Measurements from ENCODE around the gene NOS2. TPM values are rescaled to one million over a fixed set of nuclear protein-coding genes. Genes with fewer than 3 reads are reported as not detected.
"Not testable (repeated sequence)": the region's sequence is repeated elsewhere in the genome, so short reads cannot be mapped to it uniquely, and the experiment has no call there.

The NOS2 gene
- total RNA-seq, 1 experiment from 2014 or later, result 1.2 TPM

DNA sequence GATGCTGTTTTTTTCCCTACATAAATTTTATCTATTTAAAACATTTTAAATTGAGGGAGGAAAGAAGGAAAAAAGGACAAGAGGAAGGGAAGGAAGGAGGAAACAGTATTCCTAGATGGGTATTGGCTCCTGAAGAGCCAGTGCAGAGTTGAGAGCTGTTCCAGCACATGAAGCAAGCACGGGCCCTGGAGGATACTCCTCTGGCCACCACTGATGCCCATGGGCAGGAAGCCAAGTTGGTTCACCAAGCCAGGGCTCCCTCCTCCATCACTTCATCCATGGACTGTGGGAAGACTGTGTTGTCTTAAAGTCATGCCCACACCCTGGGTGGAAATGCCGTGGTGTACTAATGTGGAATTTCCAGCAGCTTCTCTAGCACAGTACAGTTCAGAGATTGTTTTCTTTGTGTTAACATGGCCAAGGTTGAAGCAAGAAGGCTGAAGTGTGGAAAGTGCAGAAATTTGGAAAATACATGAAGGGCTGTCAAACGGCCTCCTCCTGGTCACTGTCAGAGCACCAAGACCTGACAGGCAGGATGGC is 23.9 kb upstream of the NOS2 start:
- DNase-seq (ENCODE audit: low read depth), result no peak
- in situ Hi-C loops (cut with HindIII; ENCODE audit: low pct_unique_long_range_greater_than_20kb, low sequenced_read_pairs), result no loop called here

DNA sequence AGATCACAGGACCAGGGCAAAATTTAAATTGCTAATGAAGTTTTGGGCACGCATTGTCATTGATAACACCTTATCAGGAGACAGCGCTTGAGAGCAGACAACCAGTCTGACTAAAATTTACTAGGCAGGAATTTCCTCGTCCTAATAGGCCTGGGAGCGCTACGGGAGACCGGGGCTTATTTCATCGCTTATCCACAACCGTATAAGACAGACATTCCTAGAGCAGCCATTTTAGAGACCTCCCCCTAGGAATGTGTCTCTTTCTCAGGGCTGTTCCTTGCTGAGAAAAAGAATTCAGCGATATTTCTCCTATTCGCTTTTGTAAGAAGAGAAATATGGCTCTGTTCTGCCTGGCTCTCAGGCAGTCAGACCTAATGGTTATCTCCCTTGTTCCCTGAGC is 21.8 kb upstream of the NOS2 start:
- in situ Hi-C loops (cut with HindIII; ENCODE audit: low pct_unique_long_range_greater_than_20kb, low sequenced_read_pairs); DNase-seq (ENCODE audit: low read depth): not testable (repeated sequence)

DNA sequence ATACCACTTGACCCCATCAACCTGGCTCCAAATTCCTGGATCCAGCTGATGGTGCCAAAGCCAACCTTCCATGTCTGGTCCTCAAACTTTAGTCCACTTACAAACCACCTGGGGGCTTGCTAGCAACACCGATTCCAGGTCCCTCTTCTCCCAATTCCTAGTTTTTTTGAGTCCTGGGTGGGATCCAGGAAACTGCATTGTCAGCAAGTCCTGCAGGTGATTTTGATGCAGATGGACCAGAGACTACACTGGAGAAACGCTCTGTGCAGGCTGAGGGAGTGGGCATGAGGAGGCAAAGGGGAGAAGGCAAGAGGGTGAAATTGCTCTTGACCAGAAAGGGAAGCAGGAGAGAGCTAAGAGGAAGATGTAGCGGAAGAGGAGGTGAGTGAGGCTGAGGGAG is 21.0 kb upstream of the NOS2 start:
- in situ Hi-C loops (cut with HindIII; ENCODE audit: low pct_unique_long_range_greater_than_20kb, low sequenced_read_pairs), result no loop called here

DNA sequence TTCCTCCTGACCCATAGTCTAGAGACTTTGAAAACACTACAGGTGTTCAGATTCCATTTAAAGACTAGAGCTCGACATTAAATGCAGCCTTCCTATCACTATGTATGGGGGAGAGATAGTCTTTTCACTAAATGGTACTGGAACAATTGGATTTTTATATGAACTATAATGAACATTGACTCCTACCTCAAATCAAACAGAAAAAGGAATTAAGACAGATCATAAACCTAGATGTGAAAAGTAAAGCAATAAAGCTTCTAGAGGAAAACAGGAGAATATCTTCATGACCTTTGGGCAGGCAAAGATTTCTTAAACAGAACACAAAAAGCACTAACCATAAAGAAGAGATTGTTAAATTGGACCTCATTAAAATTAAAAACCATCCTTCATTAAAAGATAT is 18.8 kb upstream of the NOS2 start:
- DNase-seq (ENCODE audit: low read depth), result no peak
- in situ Hi-C loops (cut with HindIII; ENCODE audit: low pct_unique_long_range_greater_than_20kb, low sequenced_read_pairs), result no loop called here

More for the DNA sequence above, 21.0 kb upstream of the NOS2 start:
- DNase-seq (ENCODE audit: low read depth), result no peak

DNA sequence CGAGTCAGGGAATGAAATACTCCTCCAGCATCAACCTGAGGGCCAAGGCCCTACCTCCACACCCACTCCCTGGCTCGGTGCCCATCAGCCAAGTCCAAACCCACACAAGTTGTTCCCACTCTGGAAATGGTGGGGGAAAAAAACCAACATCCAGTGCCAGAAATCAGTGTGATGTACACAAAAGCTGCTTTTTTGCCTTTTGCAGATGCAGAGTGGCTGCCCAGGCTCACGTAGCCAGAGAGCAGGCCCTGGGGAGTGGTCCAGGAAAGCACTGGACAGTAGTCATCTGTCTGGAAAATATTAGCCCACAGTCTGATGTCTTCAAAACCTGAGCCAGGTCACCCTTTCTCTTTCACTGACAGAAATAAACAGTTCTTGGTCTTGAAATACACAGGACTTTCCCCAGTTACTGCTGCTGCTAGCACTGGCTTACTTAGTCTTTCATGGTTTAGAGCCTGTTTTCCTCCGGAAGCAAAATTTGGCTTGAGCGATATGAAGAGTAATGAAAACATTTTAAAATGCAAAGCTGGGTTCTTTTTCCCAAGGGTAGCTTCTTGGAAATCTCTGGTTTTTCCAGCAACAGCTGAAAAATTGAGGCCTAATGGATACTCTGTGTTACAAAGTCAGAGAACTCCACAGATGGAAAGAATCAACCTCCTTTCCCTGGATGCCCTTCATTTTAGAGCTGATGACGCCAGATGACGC is 18.2 kb upstream of the NOS2 start:
- no peak for DNase-seq (ENCODE audit: low read depth)
- in situ Hi-C loops (cut with HindIII; ENCODE audit: low pct_unique_long_range_greater_than_20kb, low sequenced_read_pairs), result no loop called here

DNA sequence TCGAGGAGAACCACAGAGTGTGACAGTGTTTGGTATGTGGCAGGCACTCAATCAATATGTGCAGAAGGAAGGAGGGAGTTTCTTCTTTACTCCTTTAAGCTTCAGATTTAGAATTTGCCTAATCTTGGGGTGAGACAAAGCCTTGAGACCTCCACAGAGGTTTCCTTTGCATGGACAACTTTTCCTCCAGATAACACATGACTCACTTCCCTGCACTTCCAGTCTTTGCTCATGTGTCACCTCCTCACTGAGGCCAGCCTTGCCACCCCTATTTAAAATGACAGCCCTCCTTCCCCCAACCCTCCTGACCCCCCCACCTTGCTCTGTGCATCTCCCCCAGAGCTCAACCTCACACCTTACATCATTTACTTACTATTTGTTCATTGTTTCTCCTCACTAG is 17.4 kb upstream of the NOS2 start:
- in situ Hi-C loops (cut with HindIII; ENCODE audit: low pct_unique_long_range_greater_than_20kb, low sequenced_read_pairs), result no loop called here
- DNase-seq (ENCODE audit: low read depth), result no peak

DNA sequence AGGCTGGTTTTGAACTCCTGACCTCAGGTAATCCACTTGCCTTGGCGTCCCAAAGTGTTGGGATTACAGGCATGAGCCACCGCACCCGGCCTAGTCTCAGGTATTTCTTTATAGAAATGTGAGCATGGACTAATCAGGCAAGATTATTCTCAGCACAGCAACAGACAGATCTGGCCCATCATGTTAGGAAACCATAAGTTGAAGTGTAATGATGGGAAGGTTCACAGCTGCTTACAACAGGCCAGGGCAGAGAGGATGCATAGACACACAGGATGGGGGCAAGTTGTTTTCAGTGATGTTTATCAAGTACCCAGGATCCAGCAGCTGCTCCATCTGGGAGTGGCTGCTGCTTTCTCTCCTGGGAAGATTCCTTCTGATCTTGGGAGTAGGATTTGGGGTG is 16.6 kb upstream of the NOS2 start:
- no peak for DNase-seq (ENCODE audit: low read depth)
- in situ Hi-C loops (cut with HindIII; ENCODE audit: low pct_unique_long_range_greater_than_20kb, low sequenced_read_pairs), result no loop called here

DNA sequence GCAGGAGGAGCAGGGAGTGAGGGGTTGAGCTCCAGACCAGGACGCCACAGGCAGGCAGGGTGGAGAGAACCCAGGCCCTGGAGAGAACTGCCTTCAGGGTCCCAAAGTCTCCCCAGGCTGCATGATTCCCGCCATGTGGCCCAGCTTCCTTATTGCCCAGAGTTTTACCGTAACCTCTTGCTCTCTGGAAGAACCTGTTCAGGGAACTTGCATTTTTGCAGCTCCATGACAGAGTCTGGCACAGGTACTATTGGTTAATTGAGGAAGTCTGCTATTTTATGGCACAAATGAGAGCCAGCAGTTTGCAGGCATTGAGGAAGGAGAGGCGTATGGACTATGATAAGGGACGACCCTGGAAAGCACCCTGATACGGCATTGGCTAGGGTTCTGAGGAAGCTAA is 11.6 kb upstream of the NOS2 start:
- in situ Hi-C loops (cut with HindIII; ENCODE audit: low pct_unique_long_range_greater_than_20kb, low sequenced_read_pairs), result no loop called here
- no peak for DNase-seq (ENCODE audit: low read depth)

DNA sequence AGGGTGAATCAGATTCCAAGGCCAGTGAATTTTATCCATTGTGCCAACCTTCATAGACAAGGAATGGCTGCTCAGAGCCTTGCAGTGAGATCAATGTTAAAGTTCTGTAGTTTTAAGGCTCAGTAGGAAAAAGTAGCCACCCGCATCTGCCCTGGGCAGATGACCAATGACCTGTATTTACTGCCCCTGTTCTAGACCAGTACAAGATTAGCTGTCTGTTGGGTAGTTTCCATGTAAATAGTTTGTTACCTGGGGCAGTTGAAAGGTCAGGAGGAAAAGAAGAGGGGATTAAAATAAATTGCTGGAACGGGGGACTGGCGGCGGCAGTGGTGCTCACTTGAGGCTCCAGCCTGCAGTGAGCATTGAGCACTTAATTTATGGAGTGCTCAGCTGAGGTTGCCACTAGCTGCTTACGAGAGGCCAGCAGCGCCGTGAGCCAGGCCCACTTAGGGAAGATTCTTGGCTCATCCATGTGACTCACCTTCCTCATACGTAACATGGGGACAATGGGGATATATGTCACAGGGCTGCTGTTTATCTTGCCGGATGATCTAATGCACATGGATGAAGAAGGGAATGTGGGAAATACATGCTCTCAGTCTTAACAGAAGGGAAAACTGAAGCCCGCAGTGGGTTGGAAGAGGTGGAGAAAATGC is 10.7 kb upstream of the NOS2 start:
- in situ Hi-C loops (cut with HindIII; ENCODE audit: low pct_unique_long_range_greater_than_20kb, low sequenced_read_pairs), result no loop called here
- no peak for DNase-seq (ENCODE audit: low read depth)

DNA sequence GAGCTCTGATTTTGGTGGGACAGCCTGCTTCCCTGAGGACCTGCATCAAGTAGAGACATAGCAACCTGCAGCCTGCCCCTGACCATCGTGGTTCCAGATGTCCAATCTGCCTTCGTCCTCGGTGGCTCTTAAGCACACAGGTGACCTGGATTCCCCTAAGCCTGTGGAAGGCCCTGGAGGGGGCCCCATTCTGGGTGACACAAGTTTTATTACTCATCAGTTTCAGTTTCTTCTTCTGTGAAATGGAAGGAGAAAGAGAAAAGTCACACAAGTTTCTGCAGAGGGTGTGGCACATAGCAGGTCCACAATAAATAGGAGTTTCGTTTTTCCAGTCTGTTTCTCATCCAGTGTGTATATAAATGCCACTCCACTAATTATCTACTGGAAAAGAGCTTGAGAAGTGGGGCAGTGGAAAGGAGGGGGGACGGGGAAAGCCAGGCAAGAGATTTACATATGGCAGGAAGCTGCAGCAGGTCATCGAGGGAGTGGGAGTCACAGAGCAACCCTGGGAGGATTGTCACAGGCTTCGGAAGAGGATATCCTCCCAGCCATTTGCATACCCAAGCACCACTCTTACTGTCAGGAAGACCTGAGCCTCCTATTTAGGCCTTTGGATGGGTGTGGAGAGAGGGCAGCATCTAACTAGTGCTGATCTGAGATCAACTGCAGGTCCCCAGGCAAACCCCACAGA is 10.0 kb upstream of the NOS2 start:
- in situ Hi-C loops (cut with HindIII; ENCODE audit: low pct_unique_long_range_greater_than_20kb, low sequenced_read_pairs), result no loop called here
- no peak for DNase-seq (ENCODE audit: low read depth)

DNA sequence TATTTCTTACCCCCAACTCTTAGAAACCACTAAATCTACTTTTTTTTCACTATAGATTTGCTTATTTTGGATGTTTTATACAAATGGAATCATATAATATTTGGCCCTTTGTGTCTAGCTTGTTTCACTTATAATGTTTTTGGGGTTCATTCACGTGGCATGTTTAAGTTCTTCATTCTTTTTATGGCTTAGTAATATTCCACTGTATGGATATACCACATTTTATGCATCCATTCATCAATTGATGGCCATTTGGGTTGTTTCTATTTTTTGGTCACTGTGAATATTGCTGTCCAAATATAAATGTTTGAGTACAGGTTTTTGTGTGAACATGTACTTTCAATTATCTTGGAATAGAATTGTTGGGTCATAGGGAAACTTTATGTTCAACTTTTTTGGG is 9.2 kb upstream of the NOS2 start:
- in situ Hi-C loops (cut with HindIII; ENCODE audit: low pct_unique_long_range_greater_than_20kb, low sequenced_read_pairs), result no loop called here
- no peak for DNase-seq (ENCODE audit: low read depth)

DNA sequence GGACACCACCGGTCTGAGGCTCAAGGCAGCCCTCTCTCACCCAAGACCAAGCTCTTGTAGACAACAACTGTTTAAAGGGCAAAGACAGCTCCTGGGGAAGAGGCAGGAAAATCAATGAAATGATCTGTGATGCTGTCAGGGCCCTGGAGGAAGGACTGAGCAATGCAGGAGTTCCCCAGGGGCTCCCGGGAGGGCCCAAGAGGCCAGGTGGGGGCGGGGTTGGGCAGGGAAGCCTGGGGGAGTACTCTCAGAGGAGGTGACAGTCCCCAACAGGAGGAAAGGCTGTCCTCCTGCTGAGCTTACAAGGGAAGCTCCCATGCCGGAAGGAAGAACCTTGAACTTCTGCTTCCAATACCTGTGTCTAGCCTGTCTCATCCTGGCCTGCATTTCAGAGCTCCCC is 8.3 kb upstream of the NOS2 start:
- in situ Hi-C loops (cut with HindIII; ENCODE audit: low pct_unique_long_range_greater_than_20kb, low sequenced_read_pairs), result no loop called here

DNA sequence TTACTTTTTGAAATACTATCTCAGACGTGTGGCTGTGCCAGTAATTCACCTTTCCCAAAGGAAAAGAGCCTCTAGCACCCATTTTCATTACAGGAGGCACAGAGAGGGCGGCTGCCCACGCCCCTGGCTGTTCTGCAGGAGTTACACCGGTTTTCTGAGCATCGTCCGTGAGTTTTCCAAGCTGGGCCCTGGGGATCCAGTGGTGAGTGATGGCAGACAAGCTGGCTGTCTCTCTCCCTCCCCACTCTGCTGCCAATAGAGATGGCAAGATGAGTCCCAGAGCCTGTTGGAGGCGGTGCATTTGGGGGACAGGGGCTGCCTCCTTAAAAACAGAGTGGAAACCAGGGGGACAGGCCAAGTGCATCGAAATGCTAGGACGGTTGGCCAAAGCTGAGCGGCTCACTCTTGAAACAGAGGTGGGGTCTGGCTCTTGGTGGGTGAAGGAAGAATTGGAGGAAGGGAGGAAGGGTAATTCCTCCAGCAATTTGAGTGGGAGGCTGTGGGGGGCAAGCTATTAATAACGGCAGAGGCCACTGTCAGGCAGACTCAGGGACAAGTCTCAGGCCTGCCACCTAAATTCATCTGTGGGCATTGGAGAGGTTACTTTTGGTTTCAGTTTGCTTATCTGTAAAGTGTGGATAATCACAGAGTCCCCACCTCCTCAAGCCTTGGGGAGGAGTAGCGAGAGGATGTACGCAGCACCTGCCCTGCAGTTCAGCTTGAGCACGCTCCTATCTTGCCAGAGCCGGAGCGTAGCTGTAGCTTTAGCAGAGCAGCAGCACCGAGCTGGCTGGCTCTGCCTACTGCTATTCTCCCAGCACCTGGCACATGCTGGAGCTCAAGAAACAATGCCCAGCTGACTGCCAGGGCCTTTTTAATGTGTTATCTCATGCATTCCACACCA is 7.5 kb upstream of the NOS2 start:
- in situ Hi-C loops (cut with HindIII; ENCODE audit: low pct_unique_long_range_greater_than_20kb, low sequenced_read_pairs), result no loop called here
- DNase-seq (ENCODE audit: low read depth), result no peak

More for the DNA sequence above, 8.3 kb upstream of the NOS2 start:
- DNase-seq (ENCODE audit: low read depth), result no peak

DNA sequence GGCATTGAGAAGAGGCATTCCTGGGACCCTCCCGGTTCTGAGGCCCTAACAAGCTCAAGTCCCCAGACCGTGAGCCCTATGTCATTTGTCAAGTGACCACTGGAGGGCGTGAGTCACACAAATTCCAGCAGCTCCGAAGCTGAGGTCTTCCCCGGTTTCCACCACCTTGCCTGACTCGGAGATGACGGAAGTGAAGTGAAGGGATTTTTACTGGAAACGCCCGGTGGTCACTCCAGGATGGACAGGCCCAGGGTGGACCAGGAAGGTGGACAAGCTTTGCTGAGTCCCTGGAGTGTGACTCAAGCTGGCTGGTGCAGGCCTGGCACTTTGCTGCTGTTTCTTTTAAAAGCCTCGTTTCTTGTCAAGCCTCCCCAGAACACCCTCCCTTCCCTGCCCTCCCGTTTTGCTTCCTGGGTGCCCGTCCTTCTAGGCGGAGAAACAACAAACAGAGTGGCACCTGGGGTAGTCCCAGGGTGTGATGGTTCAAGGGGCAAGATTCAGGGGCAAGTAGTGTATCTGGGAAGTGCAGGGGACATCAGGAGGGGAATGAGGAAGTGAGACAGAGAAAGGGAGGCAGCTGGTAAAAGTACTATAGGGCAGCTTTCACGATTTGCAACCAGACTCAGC is 5.3 kb upstream of the NOS2 start:
- peak; percentile 74 for DNase-seq (ENCODE audit: low read depth)
- in situ Hi-C loops (cut with HindIII; ENCODE audit: low pct_unique_long_range_greater_than_20kb, low sequenced_read_pairs), result no loop called here

DNA sequence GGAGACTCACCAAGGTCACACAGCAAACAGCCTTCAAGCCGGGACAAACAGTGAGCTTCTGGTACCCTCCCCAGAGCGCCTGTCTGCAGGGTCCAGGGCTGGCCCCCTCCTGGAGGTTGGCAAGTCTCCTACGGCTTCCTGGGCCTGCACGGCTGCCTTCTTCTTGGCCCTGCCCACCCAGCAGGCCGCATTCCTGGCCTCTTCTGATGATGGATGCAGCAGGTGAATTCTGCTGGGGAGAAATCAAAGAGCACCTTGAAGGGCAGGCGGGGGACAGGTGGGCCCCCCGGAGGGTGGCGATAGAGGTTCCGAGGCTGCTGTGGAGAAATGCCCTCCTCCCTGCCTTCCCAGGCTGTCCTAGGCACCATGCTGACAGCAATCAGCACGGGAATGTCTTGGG is 3.8 kb upstream of the NOS2 start:
- in situ Hi-C loops (cut with HindIII; ENCODE audit: low pct_unique_long_range_greater_than_20kb, low sequenced_read_pairs), result no loop called here

DNA sequence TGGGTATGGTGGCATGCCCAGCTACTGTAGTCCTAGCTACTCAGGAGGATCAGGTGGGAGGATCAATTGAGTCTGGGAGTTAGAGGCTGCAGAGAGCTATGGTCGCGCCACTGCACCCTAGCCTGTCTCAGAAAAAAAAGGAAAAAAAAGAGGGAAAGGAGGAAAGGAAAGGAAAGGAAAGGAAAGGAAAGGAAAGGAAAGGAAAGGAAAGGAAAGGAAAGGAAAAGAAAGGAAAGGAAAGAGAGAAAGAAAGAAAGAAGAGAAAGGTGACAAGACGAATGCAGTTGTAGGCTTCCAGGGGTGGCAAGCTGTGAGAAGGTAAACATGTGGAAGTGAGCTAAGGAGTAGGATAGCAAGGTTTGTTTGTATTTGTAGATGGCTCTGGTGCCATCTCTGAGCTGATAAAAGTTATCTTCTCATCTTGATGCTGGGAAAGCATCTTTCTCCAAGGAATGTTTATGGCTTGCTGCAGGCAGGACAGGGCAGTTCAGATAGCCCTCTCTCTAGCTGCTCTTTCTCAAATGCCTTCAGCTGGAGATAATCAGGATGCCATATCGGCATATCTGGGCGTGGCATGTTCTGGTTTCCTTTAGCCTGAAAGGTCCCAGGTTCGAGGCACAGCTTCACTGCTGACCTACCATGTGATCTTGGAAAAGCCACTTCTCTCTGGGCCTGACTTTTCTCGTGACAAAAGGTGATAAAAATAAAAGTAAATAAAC is 2.8 kb upstream of the NOS2 start:
- DNase-seq (ENCODE audit: low read depth), result no peak

More for the DNA sequence above, 3.8 kb upstream of the NOS2 start:
- no peak for DNase-seq (ENCODE audit: low read depth)

DNA sequence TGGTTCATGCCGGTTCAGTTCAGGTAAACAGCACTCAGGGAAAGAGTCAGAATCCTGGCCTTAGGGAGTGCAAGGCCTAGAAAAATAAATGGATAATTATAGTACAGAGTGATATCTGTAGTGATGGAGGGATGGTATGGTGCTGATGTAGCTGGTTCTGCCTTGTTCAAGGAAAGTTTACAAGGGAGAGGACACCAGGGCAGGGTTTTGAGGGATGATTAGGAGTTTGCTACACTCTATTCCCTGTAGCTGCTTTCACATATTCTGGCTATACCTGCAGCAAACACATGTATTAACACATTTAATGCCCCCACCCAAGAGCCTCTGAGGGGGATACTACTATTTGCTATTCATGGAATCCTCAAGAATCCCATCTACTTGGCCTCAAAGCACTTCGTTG is 1.7 kb upstream of the NOS2 start:
- in situ Hi-C loops (cut with HindIII; ENCODE audit: low pct_unique_long_range_greater_than_20kb, low sequenced_read_pairs), result no loop called here
- DNase-seq (ENCODE audit: low read depth), result no peak

More for the DNA sequence above, 2.8 kb upstream of the NOS2 start:
- in situ Hi-C loops (cut with HindIII; ENCODE audit: low pct_unique_long_range_greater_than_20kb, low sequenced_read_pairs), result no loop called here

Data from Caki2 (cell line).